HG03378 (cell line): ENCODE measurements around the gene CD9.
"Not testable (repeated sequence)": the region's sequence is repeated elsewhere in the genome, so short reads cannot be mapped to it uniquely, and the experiment has no call there.

Experiments
- ATAC-seq: cut with Tn5 transposase; IDR thresholded peaks from one replicate; pipeline ENCODE4 v1.9.1; 2021; ENCODE audit warnings: mild to moderate bottlenecking, moderate library complexity; ENCODE audit not compliant: unreplicated experiment

CD9 gene

GRCh38 chr12:6198556-6198955 is 1.6 kb upstream of the CD9 start:
- ATAC-seq, result no peak

- ATAC-seq, result no peak
Measured at GRCh38 chr12:6198985-6199530, 1.1 kb upstream of the CD9 start.

DNA sequence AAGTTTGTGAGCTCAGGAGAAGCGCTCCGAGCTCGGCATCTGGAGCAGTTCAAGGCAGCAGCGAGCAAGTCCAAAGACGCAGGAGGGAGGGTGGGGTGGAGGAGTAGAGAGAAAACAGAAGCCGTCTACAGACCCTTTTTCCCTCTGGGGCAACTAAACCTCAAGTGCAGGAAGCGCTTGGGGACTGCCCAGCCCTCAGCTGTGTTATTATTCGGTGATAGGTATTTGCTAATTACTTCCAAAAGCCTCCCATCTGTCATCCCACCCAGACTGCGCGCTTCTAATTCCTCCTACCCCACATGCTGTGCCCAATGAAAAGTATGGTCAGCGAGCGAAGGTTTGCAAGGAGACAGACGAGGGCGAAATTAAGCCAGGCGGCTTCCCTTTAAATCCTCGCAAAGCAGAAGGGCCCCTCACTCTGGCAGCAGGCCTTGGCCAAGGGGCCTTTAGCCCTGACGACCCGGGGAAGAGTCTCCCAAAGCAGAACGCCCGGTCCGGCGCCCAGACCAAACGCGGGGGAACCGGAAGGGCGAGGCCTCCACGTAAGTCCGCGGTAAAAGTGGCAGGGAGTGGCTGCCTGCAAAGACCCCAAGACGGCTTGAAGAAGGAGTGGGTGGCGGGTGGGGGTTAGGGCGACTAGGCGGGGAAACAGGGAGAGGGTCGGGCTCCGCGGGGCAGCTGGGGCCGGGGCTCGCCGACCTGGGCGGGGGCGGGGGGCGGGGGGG is 507 bp upstream of the CD9 start:
- ATAC-seq, result no peak

- no peak for ATAC-seq
Measured at GRCh38 chr12:6201213-6201608, 1.0 kb downstream of the CD9 start.

GRCh38 chr12:6201826-6202225 is 1.6 kb downstream of the CD9 start:
- ATAC-seq, result no peak

- no peak for ATAC-seq
Measured at GRCh38 chr12:6202304-6202703, 2.1 kb downstream of the CD9 start.

- ATAC-seq, result no peak
Measured at GRCh38 chr12:6202846-6203245, 2.6 kb downstream of the CD9 start.

- ATAC-seq, result no peak
Measured at GRCh38 chr12:6203601-6204000, 3.4 kb downstream of the CD9 start.

- ATAC-seq, result no peak
Measured at GRCh38 chr12:6204533-6205143, 4.4 kb downstream of the CD9 start.

DNA sequence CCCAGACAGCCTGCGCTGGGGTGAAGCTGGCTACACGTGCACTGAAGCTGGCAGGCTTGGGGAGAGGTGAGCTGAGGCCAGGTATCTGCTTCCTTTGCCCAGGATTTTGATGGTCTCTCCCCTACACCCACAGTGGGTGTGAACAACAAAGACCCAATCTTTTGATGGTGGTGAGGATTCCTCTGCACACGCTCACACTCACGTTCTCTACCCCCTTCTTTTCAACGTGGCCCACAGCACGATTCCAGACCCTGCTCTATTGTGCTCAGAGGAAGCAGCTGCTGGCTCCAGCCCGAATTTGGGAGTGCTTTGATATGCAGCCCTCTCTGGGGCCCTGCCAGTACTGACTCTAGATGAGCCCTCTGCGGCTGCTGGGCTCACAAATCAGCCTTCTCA is 4.9 kb downstream of the CD9 start:
- no peak for ATAC-seq

GRCh38 chr12:6205761-6206160 is 5.6 kb downstream of the CD9 start:
- ATAC-seq, result no peak

GRCh38 chr12:6206327-6206726 is 6.1 kb downstream of the CD9 start:
- ATAC-seq, result no peak

DNA sequence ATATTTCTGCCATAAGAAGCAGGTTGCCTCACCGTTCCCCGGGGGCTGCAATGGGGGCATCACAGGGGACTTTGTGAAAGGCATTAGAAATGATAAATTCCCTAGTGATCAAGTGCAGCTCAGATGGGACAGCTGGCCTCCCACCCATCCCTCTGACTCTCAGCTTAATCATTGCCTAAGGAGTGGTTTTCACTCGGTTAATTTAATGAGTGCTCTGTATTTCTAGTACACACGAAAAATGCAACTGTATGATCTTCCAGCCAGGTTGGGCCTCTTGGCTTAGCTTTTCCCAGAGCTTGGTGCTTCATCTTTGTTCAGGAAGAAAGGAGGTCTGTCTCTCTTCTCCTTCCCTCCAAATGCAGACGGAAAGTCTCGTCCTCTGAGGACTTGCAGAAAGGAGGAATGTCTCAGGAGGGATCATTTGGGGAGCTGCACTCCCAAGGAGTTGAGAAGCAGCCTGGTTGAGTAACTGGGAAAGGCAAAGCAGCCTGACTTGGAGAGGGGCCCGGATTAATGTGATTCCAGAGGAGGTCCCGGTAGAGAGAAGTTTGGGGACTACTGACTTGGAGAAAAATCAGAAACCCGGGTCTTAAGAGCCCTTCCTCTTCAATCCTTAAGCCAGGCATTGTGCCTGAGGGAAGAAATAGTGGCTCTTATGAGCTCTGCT is 7.2 kb downstream of the CD9 start:
- ATAC-seq, result no peak

DNA sequence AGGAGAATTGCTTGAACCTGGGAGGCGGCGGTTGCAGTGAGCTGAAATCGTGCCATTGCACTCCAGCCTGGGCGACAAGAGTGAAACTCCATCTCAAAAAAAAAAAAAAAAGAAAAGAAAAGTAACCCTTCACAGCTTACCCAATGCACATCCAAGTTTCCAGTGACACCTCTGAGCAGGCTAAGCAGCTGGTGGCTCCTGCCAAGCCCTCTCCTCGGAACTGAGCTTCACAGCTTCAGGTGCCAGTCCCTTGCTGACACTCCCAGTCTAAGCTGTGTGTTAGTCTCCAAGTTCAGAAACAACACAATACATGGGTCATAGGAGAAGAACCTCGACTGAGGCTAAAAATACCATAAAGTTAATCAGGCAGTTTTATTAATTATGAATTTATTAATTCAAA is 7.9 kb downstream of the CD9 start:
- no peak for ATAC-seq

DNA sequence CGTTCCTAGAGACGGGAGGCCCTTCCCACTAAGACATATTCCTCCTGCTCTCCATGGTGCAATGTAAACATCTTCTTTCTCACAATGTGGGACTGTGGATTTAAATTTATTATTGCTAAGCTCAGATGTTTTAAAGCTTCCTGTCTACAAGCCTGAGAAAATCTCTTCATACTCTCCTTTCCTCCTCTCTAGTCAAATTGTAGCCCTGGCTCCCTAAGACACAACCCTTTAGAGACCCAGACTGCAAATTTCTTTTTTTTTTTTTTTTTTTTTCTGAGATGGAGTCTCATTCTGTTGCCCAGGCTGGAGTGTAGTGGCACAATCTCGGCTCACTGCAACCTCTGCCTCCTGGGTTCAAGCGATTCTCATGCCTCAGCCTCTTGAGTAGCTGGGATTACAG is 9.2 kb downstream of the CD9 start:
- not testable (repeated sequence) for ATAC-seq

- no peak for ATAC-seq
Measured at GRCh38 chr12:6211421-6211869, 11.2 kb downstream of the CD9 start.

DNA sequence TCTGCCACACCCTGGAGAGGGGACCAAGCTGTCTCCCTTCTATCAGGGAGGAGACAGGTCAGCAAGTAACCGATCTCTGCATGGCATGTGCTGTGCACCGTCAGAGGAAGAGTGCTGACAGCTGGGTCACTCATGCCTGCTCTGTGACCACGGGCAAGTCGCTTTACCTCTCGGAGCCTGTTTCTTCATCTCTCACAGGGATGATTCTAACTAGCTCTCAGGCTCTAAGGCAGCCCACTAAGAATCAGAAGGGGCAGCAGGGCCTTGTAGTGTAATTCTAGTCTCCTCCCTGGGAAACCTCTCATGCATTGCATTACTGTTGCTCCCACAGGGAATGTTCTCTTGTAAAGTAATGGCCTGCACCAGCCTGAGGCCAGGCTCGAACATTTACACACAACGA is 11.9 kb downstream of the CD9 start:
- no peak for ATAC-seq

GRCh38 chr12:6213969-6214368 is 13.8 kb downstream of the CD9 start:
- no peak for ATAC-seq

DNA sequence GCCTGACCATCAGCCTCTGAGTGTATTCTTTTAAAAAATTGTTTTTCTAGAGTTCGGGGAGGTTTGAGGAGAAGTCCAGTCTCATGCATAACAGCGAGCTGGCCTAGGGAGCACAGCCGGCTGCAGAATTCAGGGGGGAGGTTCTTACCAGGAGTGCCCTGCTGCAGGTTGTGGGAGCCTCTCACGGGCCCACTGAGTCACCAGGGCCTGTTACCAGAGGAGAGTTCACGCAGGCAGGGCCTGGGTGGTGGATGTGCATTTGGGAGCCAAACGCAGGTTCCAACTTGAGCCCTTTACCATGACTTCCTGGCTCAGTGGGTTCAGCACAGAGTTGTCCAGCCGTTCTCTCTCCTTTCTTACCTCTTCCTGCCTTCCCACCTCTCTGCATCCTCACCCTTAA is 14.4 kb downstream of the CD9 start:
- no peak for ATAC-seq

- ATAC-seq, result no peak
Measured at GRCh38 chr12:6215120-6215807, 15.1 kb downstream of the CD9 start.

- ATAC-seq, result no peak
Measured at GRCh38 chr12:6215932-6216494, 15.8 kb downstream of the CD9 start.
